ENCODE data around the gene GIT1.

GIT1 gene

GRCh38 chr17:29608986-29609385 lies 19.5 kb upstream of the GIT1 start:
- ATAC-seq, result no peak

GRCh38 chr17:29607557-29608195 lies 18.2 kb upstream of the GIT1 start:
- DNase-seq (ENCODE audit: low spot score in 2 of 2) (no peak), ATAC-seq (no peak)
- H3K4me3 Mint-ChIP-seq, result no peak overlapping the region
- no peaks in the 10 kb centered on the region for H3K9me3 Mint-ChIP-seq
- H3K27ac Mint-ChIP-seq, result no peak overlapping the region
- H3K4me1 Mint-ChIP-seq, result no peaks in the 10 kb centered on the region
- no peaks in the 10 kb centered on the region for H3K36me3 Mint-ChIP-seq

More at GRCh38 chr17:29608986-29609385, 19.5 kb upstream of the GIT1 start:
- Mint-ChIP-seq H3K9me3 (no peaks in the 10 kb centered on the region), H3K36me3 (no peaks in the 10 kb centered on the region), H3K4me1 (peaks cover 4% of the 10 kb centered on the region), H3K27ac (no peak overlapping the region), H3K4me3 (no peak overlapping the region)
- DNase-seq (ENCODE audit: low spot score in 2 of 2), result no peak

- H3K9me3 Mint-ChIP-seq, result no peaks in the 10 kb centered on the region
- H3K4me3 Mint-ChIP-seq, result no peak overlapping the region
- H3K36me3 Mint-ChIP-seq, result no peaks in the 10 kb centered on the region
- no peak for DNase-seq (ENCODE audit: low spot score in 2 of 2)
- no peak for ATAC-seq
- no peak overlapping the region for H3K27ac Mint-ChIP-seq
- no peaks in the 10 kb centered on the region for H3K4me1 Mint-ChIP-seq
Measured at GRCh38 chr17:29603109-29603674, 13.7 kb upstream of the GIT1 start.

DNA sequence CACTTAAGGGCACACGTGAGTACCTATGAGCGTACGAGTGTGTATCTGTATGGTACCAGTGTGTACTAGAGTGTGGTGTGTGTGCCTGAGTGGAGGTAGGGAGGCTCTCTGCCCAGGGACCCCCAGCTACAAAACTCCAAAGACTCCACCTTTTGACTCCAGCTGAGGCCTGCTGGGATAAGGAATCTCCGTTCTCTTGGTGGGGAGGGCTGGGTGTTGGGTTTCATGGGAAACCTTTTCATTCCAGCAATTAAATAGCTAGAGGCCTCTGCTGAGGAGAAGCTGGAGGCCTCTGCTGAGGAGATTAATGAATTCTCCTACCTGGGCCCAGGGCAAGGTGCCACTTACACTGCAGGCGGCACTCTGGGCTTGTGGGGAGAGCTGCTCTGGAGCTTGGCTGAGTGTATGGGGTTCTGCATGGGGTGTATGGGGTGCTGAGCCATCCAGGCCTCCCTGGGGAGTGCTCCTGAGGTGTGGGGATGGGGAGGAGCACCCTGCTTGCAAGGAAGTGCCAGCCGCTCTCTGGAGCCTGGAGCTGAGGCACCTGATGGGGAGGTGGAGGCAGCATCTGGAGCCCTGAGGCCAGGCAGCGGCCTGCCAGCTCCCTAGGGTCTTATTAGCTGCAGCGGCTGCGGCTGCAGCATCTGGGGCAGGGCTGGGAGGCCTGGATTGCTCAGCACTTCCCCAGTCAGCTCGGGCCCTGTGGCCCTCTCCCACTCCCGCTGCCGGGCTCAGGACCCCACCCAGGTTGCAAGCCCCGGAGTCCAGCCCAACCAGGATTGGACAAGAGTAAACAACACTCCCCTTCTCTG lies 8.1 kb upstream of the GIT1 start:
- Mint-ChIP-seq H3K9me3 (no peaks in the 10 kb centered on the region), H3K36me3 (no peaks in the 10 kb centered on the region), H3K27ac (no peak overlapping the region), H3K4me3 (no peak overlapping the region), H3K4me1 (peaks cover 20% of the 10 kb centered on the region)
- no peak for ATAC-seq
- no peak for DNase-seq (ENCODE audit: low spot score in 2 of 2)

- DNase-seq (ENCODE audit: low spot score in 2 of 2), result no peak
- H3K27ac Mint-ChIP-seq, result no peak overlapping the region
- ATAC-seq, result no peak
- no peaks in the 10 kb centered on the region for H3K36me3 Mint-ChIP-seq
- H3K4me1 Mint-ChIP-seq, result peaks cover 27% of the 10 kb centered on the region
- H3K4me3 Mint-ChIP-seq, result no peak overlapping the region
- no peaks in the 10 kb centered on the region for H3K9me3 Mint-ChIP-seq
Measured at GRCh38 chr17:29596811-29597210, 7.4 kb upstream of the GIT1 start.

GRCh38 chr17:29595943-29596774 lies 6.7 kb upstream of the GIT1 start:
- no peak for DNase-seq (ENCODE audit: low spot score in 2 of 2)
- ATAC-seq, result no peak

DNA sequence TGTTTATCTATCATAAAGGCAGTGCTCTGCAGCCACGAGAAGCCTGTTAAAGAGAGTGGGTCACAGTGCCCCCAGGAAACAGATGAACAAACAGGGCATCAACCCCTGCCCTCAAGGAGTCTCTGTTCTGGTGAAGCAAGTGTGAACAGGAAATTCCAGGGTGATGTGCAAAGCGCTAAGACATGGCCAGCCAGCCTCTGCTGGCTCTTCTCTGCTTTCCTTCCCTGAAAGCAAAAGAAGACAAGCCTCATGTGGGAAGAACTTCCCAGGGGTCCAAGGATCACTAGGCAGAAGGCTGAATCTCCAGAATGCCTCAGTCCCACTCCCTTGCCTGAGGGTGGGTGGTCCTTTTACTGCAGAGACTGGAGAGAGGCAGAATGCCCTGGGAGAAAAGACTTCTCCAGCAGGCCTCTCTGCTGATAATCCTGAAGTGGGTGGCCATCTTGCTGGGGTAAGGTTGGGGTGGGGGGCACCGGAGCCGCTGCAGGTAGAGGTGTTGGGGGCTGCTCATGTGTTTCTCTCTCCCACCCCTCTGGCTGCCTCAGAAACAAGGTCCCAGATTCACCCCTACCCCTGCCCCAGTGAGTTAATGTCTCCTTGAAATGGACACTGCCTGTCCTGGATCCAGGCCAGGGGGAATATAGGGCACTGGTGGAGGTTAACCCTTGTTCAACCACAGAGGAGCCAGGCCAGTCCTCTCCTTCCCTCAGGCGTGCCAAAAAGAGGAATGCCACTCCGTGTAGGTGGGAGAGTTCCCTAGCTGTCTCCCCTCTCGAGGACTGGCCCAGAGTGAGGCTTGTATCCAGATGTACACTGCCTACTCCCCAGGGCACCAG lies 5.9 kb upstream of the GIT1 start:
- no peak for ATAC-seq
- no peak for DNase-seq (ENCODE audit: low spot score in 2 of 2)
- H3K9me3 Mint-ChIP-seq, result no peaks in the 10 kb centered on the region
- H3K36me3 Mint-ChIP-seq, result no peaks in the 10 kb centered on the region
- peaks cover 42% of the 10 kb centered on the region for H3K4me1 Mint-ChIP-seq
- no peak overlapping the region for H3K27ac Mint-ChIP-seq
- H3K4me3 Mint-ChIP-seq, result peak overlapping the region; percentile 80

More at GRCh38 chr17:29595943-29596774, 6.7 kb upstream of the GIT1 start:
- H3K4me1 Mint-ChIP-seq, result peaks cover 34% of the 10 kb centered on the region
- no peak overlapping the region for H3K4me3 Mint-ChIP-seq
- no peaks in the 10 kb centered on the region for H3K36me3 Mint-ChIP-seq
- no peaks in the 10 kb centered on the region for H3K9me3 Mint-ChIP-seq
- H3K27ac Mint-ChIP-seq, result no peak overlapping the region

- Mint-ChIP-seq H3K9me3 (no peaks in the 10 kb centered on the region), H3K4me1 (peaks cover 49% of the 10 kb centered on the region), H3K36me3 (no peaks in the 10 kb centered on the region), H3K4me3 (peak overlapping the region; percentile 80), H3K27ac (no peak overlapping the region)
- DNase-seq (ENCODE audit: low spot score in 2 of 2) (no peak), ATAC-seq (no peak)
Measured at GRCh38 chr17:29594519-29595090, 5.2 kb upstream of the GIT1 start.

DNA sequence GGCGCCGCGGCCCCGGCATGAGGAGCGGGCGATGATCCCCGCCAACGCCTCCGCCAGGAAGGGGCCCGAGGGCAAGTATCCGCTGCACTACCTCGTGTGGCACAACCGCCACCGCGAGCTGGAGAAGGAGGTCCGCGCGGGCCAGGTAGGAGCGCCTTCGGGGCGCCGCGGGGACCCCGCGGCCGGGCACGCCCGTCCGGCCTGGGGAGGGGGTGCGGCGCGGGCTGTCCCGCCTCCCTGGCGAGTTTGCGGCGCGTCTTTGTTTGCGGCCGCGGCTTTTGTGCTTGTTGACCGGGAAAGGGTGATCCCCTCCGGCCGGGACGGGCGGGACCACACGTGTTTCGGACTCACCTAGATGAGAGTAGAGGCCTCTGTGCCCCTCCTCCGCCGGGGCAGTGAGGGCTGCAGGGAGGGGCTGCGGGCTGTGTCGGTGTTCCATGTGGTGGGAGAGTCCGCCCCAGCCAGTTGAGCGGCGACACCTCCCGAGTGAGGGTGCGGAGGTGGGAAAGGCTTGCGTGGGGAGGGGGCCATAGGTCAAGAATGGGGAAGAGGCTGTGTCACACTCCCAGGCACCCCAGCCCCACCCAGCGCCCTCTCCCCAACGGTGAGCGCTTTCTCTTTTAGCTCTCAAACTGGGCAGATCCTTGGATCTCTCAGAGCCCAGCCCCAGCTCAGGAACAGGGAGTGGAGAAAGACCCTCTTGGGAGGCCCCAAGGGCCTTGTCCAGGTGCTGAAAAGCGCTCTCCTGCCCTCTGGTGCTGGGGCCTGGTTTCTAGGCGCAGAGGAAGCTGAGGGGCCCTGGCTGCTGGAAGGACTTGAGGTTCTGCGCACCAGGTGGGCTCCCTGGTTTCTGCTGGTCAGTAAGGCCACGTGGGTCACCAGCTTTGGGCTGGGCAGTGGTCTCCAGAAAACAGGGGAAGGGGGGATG lies 4.4 kb upstream of the GIT1 start:
- H3K4me1 Mint-ChIP-seq, result peaks cover 49% of the 10 kb centered on the region
- H3K27ac Mint-ChIP-seq, result no peak overlapping the region
- ATAC-seq (no peak), DNase-seq (ENCODE audit: low spot score in 2 of 2) (no peak)
- no peaks in the 10 kb centered on the region for H3K36me3 Mint-ChIP-seq
- H3K4me3 Mint-ChIP-seq, result peak overlapping the region; percentile 80
- no peaks in the 10 kb centered on the region for H3K9me3 Mint-ChIP-seq

- H3K4me1 Mint-ChIP-seq, result peaks cover 54% of the 10 kb centered on the region
- H3K9me3 Mint-ChIP-seq, result no peaks in the 10 kb centered on the region
- peak in 1 of 2 donors; percentile 77 for DNase-seq (ENCODE audit: low spot score in 2 of 2)
- H3K36me3 Mint-ChIP-seq, result no peaks in the 10 kb centered on the region
- H3K27ac Mint-ChIP-seq, result no peak within 1 kb of the TSS
- peak; percentile 6 for ATAC-seq
- H3K4me3 Mint-ChIP-seq, result peak within 1 kb of the TSS; percentile 80
Measured at GRCh38 chr17:29592850-29593551, 3.6 kb upstream of the GIT1 start, which contains the start of gene ANKRD13B. Gene ANKRD13B, plus strand, starts transcription at chr17:29593132. Its CDS starts 490 bp downstream, at chr17:29593622.

- peaks cover 64% of the 10 kb centered on the region for H3K4me1 Mint-ChIP-seq
- H3K27ac Mint-ChIP-seq, result no peak overlapping the region
- H3K4me3 Mint-ChIP-seq, result peak overlapping the region; percentile 80
- ATAC-seq (peak; percentile 52), DNase-seq (ENCODE audit: low spot score in 2 of 2) (peak; percentile 88 to 94)
- no peaks in the 10 kb centered on the region for H3K9me3 Mint-ChIP-seq
- no peaks in the 10 kb centered on the region for H3K36me3 Mint-ChIP-seq
Measured at GRCh38 chr17:29591737-29592608, 2.5 kb upstream of the GIT1 start.

DNA sequence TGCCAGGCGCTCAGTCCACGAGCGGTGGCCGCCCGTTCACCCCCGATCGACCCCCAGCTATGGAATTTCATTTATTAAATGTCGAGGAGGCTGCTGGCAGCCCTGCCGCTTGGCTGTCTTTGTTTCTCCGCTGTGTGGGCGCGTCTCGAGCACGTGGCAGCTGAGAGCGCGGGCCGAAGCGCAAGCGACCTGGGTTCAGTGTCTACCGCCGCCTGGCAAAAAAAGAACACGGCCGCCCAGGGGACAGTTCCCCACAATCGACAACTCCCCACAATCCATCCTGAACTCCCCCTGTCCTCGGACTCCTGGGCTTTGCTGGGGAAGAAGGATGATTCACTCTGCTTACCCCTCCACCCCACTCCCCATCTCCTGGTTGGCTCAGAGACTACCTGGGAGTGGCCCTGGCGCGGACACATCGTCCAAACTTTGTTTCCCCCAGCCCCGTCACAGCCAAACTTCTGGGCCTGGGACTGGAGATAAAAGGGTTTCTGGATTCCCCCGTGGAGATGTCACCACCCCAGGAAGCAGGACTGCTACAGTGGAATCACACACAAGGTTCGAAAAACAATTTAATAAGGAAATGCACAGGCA lies 1.8 kb upstream of the GIT1 start:
- Mint-ChIP-seq H3K4me3 (peak overlapping the region; percentile 80), H3K27ac (no peak overlapping the region), H3K4me1 (peaks cover 71% of the 10 kb centered on the region), H3K36me3 (no peaks in the 10 kb centered on the region), H3K9me3 (no peaks in the 10 kb centered on the region)
- no peak for ATAC-seq
- DNase-seq (ENCODE audit: low spot score in 2 of 2), result peak in 1 of 2 donors; percentile 71
